ENCODE results near the gene DBN1.

Gene DBN1

DNA sequence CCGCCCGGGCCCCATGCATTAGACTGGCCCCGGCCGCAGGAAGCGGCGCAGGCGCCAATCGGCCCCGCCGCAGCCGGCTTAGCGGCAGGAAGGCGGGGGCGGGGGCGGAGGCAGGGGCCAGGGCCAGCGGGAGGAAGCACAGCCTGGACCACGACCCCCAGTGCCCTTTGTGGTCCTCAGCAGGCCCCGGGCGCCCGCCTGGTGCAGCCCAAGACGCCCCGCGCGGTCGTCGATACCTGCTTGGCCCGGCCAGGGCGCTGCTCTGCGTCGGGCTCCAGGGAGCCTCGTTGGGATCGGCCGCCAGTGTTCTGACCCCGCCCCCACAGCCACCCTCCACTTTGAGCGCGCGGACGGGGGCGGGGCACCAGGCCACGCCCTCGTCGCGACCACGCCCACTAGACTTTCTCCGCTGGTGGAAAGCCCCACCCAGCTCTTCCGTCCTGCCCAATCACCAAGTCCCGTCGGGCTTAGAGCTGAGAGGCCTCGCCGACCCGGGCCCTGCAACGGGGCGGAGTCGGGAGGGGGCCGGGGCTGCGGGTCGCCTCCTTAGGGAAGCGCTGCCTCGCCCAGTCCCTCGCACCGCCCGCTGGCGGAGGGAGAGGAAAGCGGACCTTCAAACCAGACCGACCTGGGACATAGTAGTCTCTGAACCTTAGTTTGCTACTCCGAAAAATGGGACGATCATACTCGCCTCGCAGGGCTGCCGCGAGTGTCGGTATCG lies 24.0 kb upstream of the DBN1 start, which contains the start of gene PDLIM7:
PDLIM7 (minus strand) TSS at position 313 of the 721 bp plus-strand sequence. CDS start 1,092 bp downstream, outside the sequence.
- peak; percentile 98 for DNase-seq (ENCODE audit: low read depth)
- TF ChIP-seq MYC (IDR thresholded peaks at IDR 0.05; ENCODE audit: low read depth, low read length) (peak; percentile 72), POLR2A (IDR thresholded peaks at IDR 0.05; ENCODE audit: extremely low read depth, insufficient read length) (peak; percentile 71)
- TF ChIP-seq, protein P1, sequence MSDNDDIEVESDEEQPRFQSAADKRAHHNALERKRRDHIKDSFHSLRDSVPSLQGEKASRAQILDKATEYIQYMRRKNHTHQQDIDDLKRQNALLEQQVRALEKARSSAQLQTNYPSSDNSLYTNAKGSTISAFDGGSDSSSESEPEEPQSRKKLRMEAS (IDR thresholded peaks at IDR 0.05; ENCODE audit: low read depth, low read length) = peak; percentile 63
- TF ChIP-seq, protein P2, sequence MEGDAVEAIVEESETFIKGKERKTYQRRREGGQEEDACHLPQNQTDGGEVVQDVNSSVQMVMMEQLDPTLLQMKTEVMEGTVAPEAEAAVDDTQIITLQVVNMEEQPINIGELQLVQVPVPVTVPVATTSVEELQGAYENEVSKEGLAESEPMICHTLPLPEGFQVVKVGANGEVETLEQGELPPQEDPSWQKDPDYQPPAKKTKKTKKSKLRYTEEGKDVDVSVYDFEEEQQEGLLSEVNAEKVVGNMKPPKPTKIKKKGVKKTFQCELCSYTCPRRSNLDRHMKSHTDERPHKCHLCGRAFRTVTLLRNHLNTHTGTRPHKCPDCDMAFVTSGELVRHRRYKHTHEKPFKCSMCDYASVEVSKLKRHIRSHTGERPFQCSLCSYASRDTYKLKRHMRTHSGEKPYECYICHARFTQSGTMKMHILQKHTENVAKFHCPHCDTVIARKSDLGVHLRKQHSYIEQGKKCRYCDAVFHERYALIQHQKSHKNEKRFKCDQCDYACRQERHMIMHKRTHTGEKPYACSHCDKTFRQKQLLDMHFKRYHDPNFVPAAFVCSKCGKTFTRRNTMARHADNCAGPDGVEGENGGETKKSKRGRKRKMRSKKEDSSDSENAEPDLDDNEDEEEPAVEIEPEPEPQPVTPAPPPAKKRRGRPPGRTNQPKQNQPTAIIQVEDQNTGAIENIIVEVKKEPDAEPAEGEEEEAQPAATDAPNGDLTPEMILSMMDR (IDR thresholded peaks at IDR 0.05; ENCODE audit: low read depth, low read length) = no peak
- peak within 1 kb of the TSS; percentile 58 for H3K4me3 ChIP-seq (ENCODE audit: low read depth, low read length)

DNA sequence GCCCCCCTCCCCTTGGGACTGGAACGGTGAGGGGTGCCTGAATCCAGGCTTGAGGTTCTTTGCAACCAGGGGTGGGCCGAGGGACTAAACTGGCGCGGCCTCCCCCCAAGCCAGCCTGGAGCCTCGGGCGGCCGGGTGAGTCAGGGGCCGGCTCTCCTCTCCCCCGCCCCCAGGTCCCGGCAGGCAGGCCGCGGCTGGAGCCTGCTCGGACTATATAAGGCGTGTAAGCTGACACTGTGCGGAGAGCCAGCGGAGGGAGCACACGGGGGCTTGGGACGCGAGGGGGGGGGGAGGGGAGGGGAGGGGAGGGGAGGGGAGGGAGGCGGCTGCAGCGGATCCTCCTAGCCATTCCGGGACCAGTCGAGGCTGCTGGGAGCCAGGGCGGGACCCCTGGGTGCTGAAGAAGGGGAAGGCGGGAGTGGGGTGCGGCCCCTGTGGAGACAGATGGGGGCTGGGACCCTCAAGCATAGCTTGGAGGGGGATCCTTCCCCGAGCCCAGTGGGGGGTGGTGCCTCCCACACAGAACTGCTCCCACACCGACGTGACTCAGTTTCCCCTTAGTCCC lies 23.4 kb upstream of the DBN1 start:
- peak overlapping the region; percentile 58 for H3K4me3 ChIP-seq (ENCODE audit: low read depth, low read length)
- TF ChIP-seq, protein P2 (IDR thresholded peaks at IDR 0.05; ENCODE audit: low read depth, low read length) = no peak
- peak; percentile 86 for DNase-seq (ENCODE audit: low read depth)

DNA sequence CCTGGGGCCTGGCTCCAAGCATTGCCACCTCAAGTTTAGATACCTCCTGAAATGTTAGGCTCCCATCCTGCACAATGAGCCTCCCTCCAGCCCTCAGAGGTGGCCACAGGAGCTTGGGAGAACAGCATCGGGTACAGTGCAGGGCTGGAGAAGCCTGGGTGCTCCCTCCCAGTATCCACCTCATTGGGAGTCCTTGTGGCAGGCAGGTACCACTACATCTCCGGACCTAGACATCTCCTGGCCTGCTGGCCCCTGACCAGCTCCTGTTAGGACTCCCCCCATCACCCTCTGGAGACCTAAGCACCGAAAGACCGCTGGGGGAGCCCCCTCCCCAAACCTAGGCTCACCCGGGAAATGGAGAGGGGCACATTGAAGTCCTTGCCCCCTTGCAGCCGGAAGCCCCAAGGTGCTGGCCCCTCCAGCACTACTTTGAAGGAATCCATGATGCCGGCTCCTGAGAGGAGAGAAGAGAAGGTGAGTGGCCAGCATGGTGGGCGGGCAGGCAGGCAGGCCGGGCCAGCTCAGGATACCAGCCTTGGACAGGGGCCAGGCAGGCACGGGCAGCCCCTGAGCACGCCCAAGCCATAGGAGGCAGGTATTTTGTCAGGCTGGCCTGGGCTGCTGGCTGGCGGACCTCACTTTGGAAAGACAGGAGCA lies 22.8 kb upstream of the DBN1 start:
- peak overlapping the region; percentile 58 for H3K4me3 ChIP-seq (ENCODE audit: low read depth, low read length)
- TF ChIP-seq, protein P2 (IDR thresholded peaks at IDR 0.05; ENCODE audit: low read depth, low read length) = no peak
- no peak for TF ChIP-seq MYC (IDR thresholded peaks at IDR 0.05; ENCODE audit: low read depth, low read length)
- TF ChIP-seq POLR2A (IDR thresholded peaks at IDR 0.05; ENCODE audit: extremely low read depth, insufficient read length) = no peak
- TF ChIP-seq, protein P1 (IDR thresholded peaks at IDR 0.05; ENCODE audit: low read depth, low read length) = no peak
- peak; percentile 40 for DNase-seq (ENCODE audit: low read depth)

DNA sequence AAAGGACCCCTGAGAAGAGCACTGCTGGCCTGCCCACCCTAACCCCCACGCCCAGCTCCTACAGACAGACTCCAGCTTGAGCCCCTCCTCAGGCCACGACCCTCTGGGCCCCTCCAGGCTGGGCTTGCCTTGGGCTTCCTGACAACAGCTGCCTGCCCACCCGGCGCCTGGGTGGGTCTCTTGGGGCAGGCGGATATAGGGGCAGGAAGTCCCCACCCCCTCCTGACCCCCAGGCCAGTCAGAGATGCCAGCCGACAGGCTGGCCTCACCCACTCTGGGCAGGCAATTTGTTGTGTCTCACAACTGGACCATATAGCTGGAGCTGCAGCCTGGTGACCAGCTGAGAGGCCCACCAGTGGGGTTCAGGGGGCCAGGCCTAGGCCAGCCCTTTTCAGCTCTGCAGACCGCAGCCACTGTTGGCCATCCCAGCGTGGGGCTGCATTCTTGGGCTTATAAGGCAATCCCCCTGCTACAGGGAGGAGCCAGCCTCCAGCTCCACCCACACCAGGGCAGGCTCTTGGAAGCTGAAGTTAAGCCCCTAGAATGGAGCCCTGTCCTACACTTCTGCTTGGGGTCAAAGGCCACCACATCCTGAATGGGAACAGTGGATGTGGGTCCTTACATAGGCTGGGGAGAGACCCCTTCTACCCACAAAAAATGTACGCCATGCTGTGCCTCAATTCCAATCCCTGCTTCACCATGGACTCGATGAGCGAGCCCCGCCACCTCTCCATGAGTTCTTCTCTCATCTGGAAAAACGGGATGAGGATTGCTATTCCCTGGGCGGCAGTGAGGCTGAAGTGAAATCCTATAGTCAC lies 22.0 kb upstream of the DBN1 start:
- TF ChIP-seq MYC (IDR thresholded peaks at IDR 0.05; ENCODE audit: low read depth, low read length) = no peak
- TF ChIP-seq, protein P1 (IDR thresholded peaks at IDR 0.05; ENCODE audit: low read depth, low read length) = no peak
- no peak for TF ChIP-seq POLR2A (IDR thresholded peaks at IDR 0.05; ENCODE audit: extremely low read depth, insufficient read length)
- TF ChIP-seq, protein P2 (IDR thresholded peaks at IDR 0.05; ENCODE audit: low read depth, low read length) = no peak
- peak overlapping the region; percentile 58 for H3K4me3 ChIP-seq (ENCODE audit: low read depth, low read length)
- DNase-seq (ENCODE audit: low read depth) = peak; percentile 70

DNA sequence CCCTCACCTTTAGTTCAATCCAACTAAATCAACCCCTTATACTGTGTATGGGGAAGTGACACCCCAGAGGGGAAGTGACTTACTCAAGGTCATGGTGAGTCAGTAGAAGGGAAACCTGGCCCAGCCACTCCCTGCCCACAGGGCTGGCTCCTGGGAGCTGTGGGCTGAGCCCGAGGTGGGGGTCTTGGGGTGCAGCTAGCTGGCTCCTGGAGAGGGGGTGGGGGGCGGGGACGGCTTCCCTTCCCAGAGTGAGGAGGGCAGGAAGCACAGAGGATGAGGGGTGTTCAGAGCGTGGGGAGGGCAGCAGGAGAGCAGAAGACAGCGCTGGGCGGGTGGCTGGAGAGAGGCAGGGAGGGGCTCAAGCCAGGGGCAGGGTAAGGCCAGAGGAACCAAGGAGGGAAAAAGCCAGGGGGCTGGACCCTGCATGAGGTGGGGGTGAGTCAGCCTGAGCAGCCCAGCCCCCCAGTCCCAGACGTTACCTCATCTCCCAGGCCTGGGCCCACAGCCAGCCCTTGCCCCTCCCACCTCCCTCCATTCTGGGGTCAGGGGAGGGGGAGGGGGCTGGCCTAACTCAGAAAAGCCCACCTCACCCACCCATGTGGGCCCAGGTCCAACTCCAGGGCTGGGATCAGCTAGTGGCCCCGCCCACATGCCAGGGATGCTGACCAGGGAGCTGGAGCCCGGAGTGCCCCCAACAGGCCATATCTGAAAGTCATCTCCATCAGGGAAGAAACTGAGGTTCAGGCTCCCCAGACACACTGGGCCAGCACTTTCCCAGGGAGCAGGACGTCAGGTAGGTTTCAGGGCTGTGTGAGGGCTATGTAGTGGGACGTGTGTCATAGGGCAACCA lies 21.1 kb upstream of the DBN1 start:
- peak; percentile 95 for DNase-seq (ENCODE audit: low read depth)
- TF ChIP-seq, protein P1 (IDR thresholded peaks at IDR 0.05; ENCODE audit: low read depth, low read length) = no peak
- TF ChIP-seq, protein P2 (IDR thresholded peaks at IDR 0.05; ENCODE audit: low read depth, low read length) = peak; percentile 24
- TF ChIP-seq POLR2A (IDR thresholded peaks at IDR 0.05; ENCODE audit: extremely low read depth, insufficient read length) = no peak
- peak; percentile 30; the same call in 1 of the 2 replicates for TF ChIP-seq MYC (IDR thresholded peaks at IDR 0.05; ENCODE audit: low read depth, low read length)
- H3K4me3 ChIP-seq (ENCODE audit: low read depth, low read length) = no peak overlapping the region
